ENCODE measurements around the gene RSPH3.
"Not testable (repeated sequence)": the region's sequence is repeated elsewhere in the genome, so short reads cannot be mapped to it uniquely, and the experiment has no call there.

GRCh38 chr6:159025224-159025623 is 25.2 kb upstream of the RSPH3 start:
- TF ChIP-seq CTCF, POLR2A (IDR thresholded peaks at IDR 0.05): not testable (repeated sequence)

Measured in lower leg skin (tissue), 3 donors.